ENCODE data around the gene JAKMIP2.

DNA sequence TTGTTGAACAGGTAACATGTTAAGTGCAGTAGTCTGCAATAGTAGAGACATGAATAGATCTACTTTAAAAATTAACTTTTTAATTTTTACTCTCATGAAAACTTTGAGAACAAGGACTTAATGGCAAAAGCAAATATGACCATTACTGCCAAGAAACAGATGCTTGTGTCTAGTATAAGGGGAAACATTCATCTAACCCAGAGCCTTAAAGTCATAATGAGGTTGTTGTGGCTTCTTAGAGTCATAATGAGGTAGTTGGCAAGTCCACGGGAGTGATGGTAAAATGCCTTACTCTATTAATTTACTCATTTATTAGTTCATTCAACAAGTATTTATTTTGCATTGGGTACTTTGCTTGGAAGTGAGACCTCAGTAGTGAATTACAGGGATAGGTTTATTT is 71.5 kb downstream of the JAKMIP2 start:
- no peak for TF ChIP-seq POLR2A (IDR thresholded peaks at IDR 0.05)
- TF ChIP-seq, protein P1, sequence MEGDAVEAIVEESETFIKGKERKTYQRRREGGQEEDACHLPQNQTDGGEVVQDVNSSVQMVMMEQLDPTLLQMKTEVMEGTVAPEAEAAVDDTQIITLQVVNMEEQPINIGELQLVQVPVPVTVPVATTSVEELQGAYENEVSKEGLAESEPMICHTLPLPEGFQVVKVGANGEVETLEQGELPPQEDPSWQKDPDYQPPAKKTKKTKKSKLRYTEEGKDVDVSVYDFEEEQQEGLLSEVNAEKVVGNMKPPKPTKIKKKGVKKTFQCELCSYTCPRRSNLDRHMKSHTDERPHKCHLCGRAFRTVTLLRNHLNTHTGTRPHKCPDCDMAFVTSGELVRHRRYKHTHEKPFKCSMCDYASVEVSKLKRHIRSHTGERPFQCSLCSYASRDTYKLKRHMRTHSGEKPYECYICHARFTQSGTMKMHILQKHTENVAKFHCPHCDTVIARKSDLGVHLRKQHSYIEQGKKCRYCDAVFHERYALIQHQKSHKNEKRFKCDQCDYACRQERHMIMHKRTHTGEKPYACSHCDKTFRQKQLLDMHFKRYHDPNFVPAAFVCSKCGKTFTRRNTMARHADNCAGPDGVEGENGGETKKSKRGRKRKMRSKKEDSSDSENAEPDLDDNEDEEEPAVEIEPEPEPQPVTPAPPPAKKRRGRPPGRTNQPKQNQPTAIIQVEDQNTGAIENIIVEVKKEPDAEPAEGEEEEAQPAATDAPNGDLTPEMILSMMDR (IDR thresholded peaks at IDR 0.05), result no peak
